ENCODE measurements around the gene LRRC37A2.
"Not testable (repeated sequence)": the region's sequence is repeated elsewhere in the genome, so short reads cannot be mapped to it uniquely, and the experiment has no call there.

Gene LRRC37A2

GRCh38 chr17:46512168-46512567, at the start of gene LRRC37A2:
LRRC37A2 (plus strand) TSS chr17:46512468; CDS start chr17:46512713, 245 bp downstream.
- not testable (repeated sequence) for H3K4me3 ChIP-seq (ENCODE audit: low read depth, low read length)

GRCh38 chr17:46467618-46468017, 44.6 kb upstream of the LRRC37A2 start:
- H3K4me3 ChIP-seq (ENCODE audit: low read depth, low read length): not testable (repeated sequence)

GRCh38 chr17:46474489-46474888, 37.8 kb upstream of the LRRC37A2 start:
- H3K4me3 ChIP-seq (ENCODE audit: low read depth, low read length): not testable (repeated sequence)

- H3K4me3 ChIP-seq (ENCODE audit: low read depth, low read length): not testable (repeated sequence)
These were observed 36.7 kb upstream of the LRRC37A2 start for GRCh38 chr17:46475583-46475982.

GRCh38 chr17:46478823-46479222, 33.4 kb upstream of the LRRC37A2 start:
- H3K4me3 ChIP-seq (ENCODE audit: low read depth, low read length): not testable (repeated sequence)

GRCh38 chr17:46481310-46481709, 31.0 kb upstream of the LRRC37A2 start:
- not testable (repeated sequence) for H3K4me3 ChIP-seq (ENCODE audit: low read depth, low read length)

GRCh38 chr17:46492021-46492420, 20.2 kb upstream of the LRRC37A2 start:
- not testable (repeated sequence) for H3K4me3 ChIP-seq (ENCODE audit: low read depth, low read length)

GRCh38 chr17:46499437-46500139, 12.7 kb upstream of the LRRC37A2 start:
- H3K4me3 ChIP-seq (ENCODE audit: low read depth, low read length): not testable (repeated sequence)

GRCh38 chr17:46505896-46506295, 6.4 kb upstream of the LRRC37A2 start:
- H3K4me3 ChIP-seq (ENCODE audit: low read depth, low read length): not testable (repeated sequence)

- not testable (repeated sequence) for H3K4me3 ChIP-seq (ENCODE audit: low read depth, low read length)
These were observed 22.4 kb downstream of the LRRC37A2 start for GRCh38 chr17:46534716-46535115.

- not testable (repeated sequence) for H3K4me3 ChIP-seq (ENCODE audit: low read depth, low read length)
These were observed 36.3 kb downstream of the LRRC37A2 start for GRCh38 chr17:46548607-46549006.

GRCh38 chr17:46559155-46559554, 46.9 kb downstream of the LRRC37A2 start:
- H3K4me3 ChIP-seq (ENCODE audit: low read depth, low read length): not testable (repeated sequence)

- H3K4me3 ChIP-seq (ENCODE audit: low read depth, low read length): not testable (repeated sequence)
These were observed 47.8 kb downstream of the LRRC37A2 start for GRCh38 chr17:46560048-46560447.

- H3K4me3 ChIP-seq (ENCODE audit: low read depth, low read length): not testable (repeated sequence)
These were observed 54.0 kb downstream of the LRRC37A2 start for GRCh38 chr17:46566284-46566683.

- not testable (repeated sequence) for H3K4me3 ChIP-seq (ENCODE audit: low read depth, low read length)
These were observed 54.7 kb downstream of the LRRC37A2 start for GRCh38 chr17:46566980-46567379.

GRCh38 chr17:46571796-46572195, 59.5 kb downstream of the LRRC37A2 start:
- H3K4me3 ChIP-seq (ENCODE audit: low read depth, low read length): not testable (repeated sequence)

GRCh38 chr17:46579083-46580075, 67.1 kb downstream of the LRRC37A2 start, which contains the start of gene ARL17A:
ARL17A (minus strand) TSS chr17:46579691; CDS start chr17:46576322, 3,369 bp downstream.
- H3K4me3 ChIP-seq (ENCODE audit: low read depth, low read length): not testable (repeated sequence)

GRCh38 chr17:46580082-46580481, 67.8 kb downstream of the LRRC37A2 start:
- H3K4me3 ChIP-seq (ENCODE audit: low read depth, low read length): not testable (repeated sequence)

GRCh38 chr17:46585444-46585843, 73.2 kb downstream of the LRRC37A2 start:
- H3K4me3 ChIP-seq (ENCODE audit: low read depth, low read length): not testable (repeated sequence)

GRCh38 chr17:46590157-46591146, 78.2 kb downstream of the LRRC37A2 start, which contains the start of gene NSF:
NSF (plus strand) TSS chr17:46590669; CDS start chr17:46590776, 107 bp downstream.
- H3K4me3 ChIP-seq (ENCODE audit: low read depth, low read length): not testable (repeated sequence)
